HG03060 (cell line): ENCODE measurements around the gene SH2D5.

Source experiments
- ATAC-seq: cut with Tn5 transposase; IDR thresholded peaks from one replicate; pipeline ENCODE4 v1.9.1; 2021; ENCODE audit warnings: low read depth, moderate number of reproducible peaks; ENCODE audit not compliant: unreplicated experiment

The SH2D5 gene

GRCh38 chr1:20717452-20718342 is 14.8 kb downstream of the SH2D5 start, which contains the start of gene KIF17:
KIF17 (minus strand) TSS chr1:20718007; CDS start chr1:20717706, 301 bp downstream.
- ATAC-seq: no peak

GRCh38 chr1:20716232-20716631 is 16.3 kb downstream of the SH2D5 start:
- no peak for ATAC-seq

- no peak for ATAC-seq
These were observed 17.1 kb downstream of the SH2D5 start for GRCh38 chr1:20715406-20715805.

- ATAC-seq: no peak
These were observed 19.1 kb downstream of the SH2D5 start for GRCh38 chr1:20713440-20713839.

- ATAC-seq: no peak
These were observed 20.3 kb downstream of the SH2D5 start for GRCh38 chr1:20712215-20712577.

GRCh38 chr1:20711285-20712214 is 21.0 kb downstream of the SH2D5 start:
- ATAC-seq: no peak

GRCh38 chr1:20710469-20711284 is 21.8 kb downstream of the SH2D5 start:
- ATAC-seq: no peak

GRCh38 chr1:20709868-20710267 is 22.6 kb downstream of the SH2D5 start:
- ATAC-seq: no peak

- no peak for ATAC-seq
These were observed 23.6 kb downstream of the SH2D5 start for GRCh38 chr1:20708891-20709290.

GRCh38 chr1:20708057-20708456 is 24.4 kb downstream of the SH2D5 start:
- no peak for ATAC-seq

GRCh38 chr1:20706841-20707240 is 25.7 kb downstream of the SH2D5 start:
- no peak for ATAC-seq

- ATAC-seq: no peak
These were observed 27.2 kb downstream of the SH2D5 start for GRCh38 chr1:20705203-20705755.

GRCh38 chr1:20704390-20705202 is 27.9 kb downstream of the SH2D5 start:
- no peak for ATAC-seq

- no peak for ATAC-seq
These were observed 29.3 kb downstream of the SH2D5 start for GRCh38 chr1:20703124-20703756.

GRCh38 chr1:20702416-20702815 is 30.1 kb downstream of the SH2D5 start:
- ATAC-seq: no peak

GRCh38 chr1:20701847-20702246 is 30.7 kb downstream of the SH2D5 start:
- ATAC-seq: no peak

- no peak for ATAC-seq
These were observed 31.1 kb downstream of the SH2D5 start for GRCh38 chr1:20701446-20701845.

- ATAC-seq: no peak
These were observed 31.8 kb downstream of the SH2D5 start for GRCh38 chr1:20700636-20701215.
